Pancreas (tissue), 10 donors: ENCODE data around the gene ANKDD1B. TPM values are rescaled to one million over a fixed set of nuclear protein-coding genes. Genes with fewer than 3 reads are reported as not detected.

Experiments used
- ATAC-seq, 4 donors: fragments of 200-7000 bp; cut with Tn5 transposase; one replicate each; pipeline versions ENCODE4 v1.8.0 to v1.9.1; 2020; ENCODE audit warnings: mild to moderate bottlenecking in 4 of 4, moderate library complexity in 4 of 4
- DNase-seq, 6 donors: peaks; one replicate each; pipeline ENCODE4 v3.0.0-alpha.2; 2020
- FAIRE-seq: peaks from 2 replicates; lab custom pipeline; 2012; peaks lifted over from hg19 to GRCh38; lab: Jason Lieb, UNC
- H3K27ac ChIP-seq, 4 donors: fragments of 200-600 bp; sonication (generic); 1 replicate in 3 of 4; 2 replicates in 1 of 4; pipeline versions ENCODE4 v1.5.0 to v1.8.0; 2020
- H3K27me3 ChIP-seq, 4 donors: fragments of 200-600 bp; one replicate each; pipeline ENCODE4 v1.8.0; 2021
- H3K36me3 ChIP-seq, 3 donors: fragments of 200-600 bp; sonication (generic) in 1 of 3; one replicate each; pipeline versions ENCODE4 v1.5.0 to v1.8.0; 2020 to 2021
- H3K4me1 ChIP-seq, 3 donors: fragments of 200-600 bp; one replicate each; pipeline ENCODE4 v1.8.0; 2021
- H3K4me3 ChIP-seq, 4 donors: fragments of 200-600 bp; sonication (generic) in 2 of 4; one replicate each; pipeline versions ENCODE4 v1.5.0 to v1.8.0; 2020 to 2021
- H3K9me3 ChIP-seq, 4 donors: fragments of 200-600 bp; one replicate each; pipeline ENCODE4 v1.8.0; 2021
- WGBS, 2 donors: extraction: QIAGEN DNeasy Blood & Tissue Kit; methylation state at CpG; one replicate each; pipeline ENCODE4 v1.1.7; 2013; 5-methylcytosine and 5-hydroxymethylcytosine counted together
- intact Hi-C, 3 donors: fragments of 100-400 bp; cut with DNase I; formaldehyde crosslinking; loops; one replicate each; pipeline versions ENCODE4 v1.11.1 to v1.14.2; 2022
- polyA plus RNA-seq, 2 donors: library from polyadenylated mRNA; stranded (reverse); fragments of 200-250 nt; gene quantifications; one replicate each; pipeline ENCODE4 v1.2.3, GENCODE V29; 2013
- total RNA-seq, 6 donors: library from RNA; stranded (reverse); fragmentation: NEBNext Ultra II Directional in 4 of 6; extraction: Animal tissue kit (Norgen Biotek cat#: 25700) in 4 of 6; gene quantifications; one replicate each; pipeline versions ENCODE4 v1.2.1 to v1.2.4, GENCODE V29; 2021 to 2023
- TF ChIP-seq, protein P1 (sequence below), 4 donors: fragments of 200-600 bp; sonication (generic) in 3 of 4; IDR thresholded peaks; one replicate each; pipeline versions ENCODE4 v1.5.0 to v1.8.0; 2021; ENCODE audit warnings: antibody characterized with exemption in 4 of 4
- donor health status: healthy with polysubstance abuse.
- donor health status: DM: no; HTN: no; CAD: no; lungs with moderate emphysema.
- donor health status: DM: no; HTN: no; CAD: no.
- donor health status: control.
- donor health status: control.
- donor health status: Bipolar disorder and iron deficiency.
- donor health status: DM: yes; HTN: yes; CAD: no.
- donor health status: DM: no; HTN: no; CAD: no.
- donor health status: DM: no; HTN: no; CAD: no.
- donor health status: DM: yes; HTN: yes; CAD: no.

Gene ANKDD1B
- total and polyA plus RNA-seq, 8 donors: 0.38 to 1.3 (median 0.60) TPM

DNA sequence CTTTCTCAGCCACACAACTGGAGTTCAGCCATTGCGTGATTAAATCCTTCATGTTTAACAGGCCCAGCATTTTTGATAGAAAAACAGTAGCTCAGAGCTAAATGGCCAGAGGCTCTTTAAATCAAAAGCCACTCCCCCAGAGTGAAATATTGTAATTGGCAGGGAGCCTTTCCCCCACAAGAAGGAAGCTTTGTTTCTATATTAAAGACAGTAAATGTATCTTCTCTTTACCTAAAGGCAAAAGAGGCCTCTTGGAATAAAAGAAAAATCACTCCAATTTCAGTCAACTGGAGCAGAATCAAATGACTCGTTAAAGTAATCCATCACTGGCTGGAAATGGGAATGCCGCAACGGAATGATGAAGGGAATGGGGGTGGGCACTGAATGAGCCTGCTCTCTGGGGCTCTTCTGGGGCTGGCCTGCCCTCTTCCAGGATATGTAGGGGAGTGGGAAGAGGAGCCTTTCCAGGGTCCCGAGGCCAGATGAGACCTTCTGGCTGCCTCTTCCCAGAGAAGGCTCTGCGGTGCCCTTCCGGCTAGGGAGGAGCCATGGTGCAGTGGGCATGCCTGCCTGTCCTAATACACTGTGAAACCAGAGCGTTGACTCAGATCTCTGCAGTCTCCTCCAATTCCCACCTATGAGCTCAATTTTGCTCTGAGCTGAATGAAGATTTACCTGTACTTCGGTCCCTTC, 45.2 kb downstream of the ANKDD1B start:
- Histone ChIP-seq H3K4me3 (peak overlapping the region; percentile 33 to 47 (median 41)), H3K36me3 (no peaks in the 10 kb centered on the region), H3K4me1 (no peaks in the 10 kb centered on the region), H3K9me3 (no peaks in the 10 kb centered on the region), H3K27me3 (no peaks in the 10 kb centered on the region), H3K27ac (peak overlapping the region in 3 of 4 donors; percentile 38 to 79 (median 57))
- DNase-seq (peak in 5 of 6 donors; percentile 16 to 69 (median 46)), FAIRE-seq (no peak), ATAC-seq (peak; percentile 93 to 98 (median 95))
- intact Hi-C loops: no loop called here
- WGBS, 2 donors: 15 to 17% methylated on average over 9 of the region's 9 CpGs
- TF ChIP-seq, protein P1, sequence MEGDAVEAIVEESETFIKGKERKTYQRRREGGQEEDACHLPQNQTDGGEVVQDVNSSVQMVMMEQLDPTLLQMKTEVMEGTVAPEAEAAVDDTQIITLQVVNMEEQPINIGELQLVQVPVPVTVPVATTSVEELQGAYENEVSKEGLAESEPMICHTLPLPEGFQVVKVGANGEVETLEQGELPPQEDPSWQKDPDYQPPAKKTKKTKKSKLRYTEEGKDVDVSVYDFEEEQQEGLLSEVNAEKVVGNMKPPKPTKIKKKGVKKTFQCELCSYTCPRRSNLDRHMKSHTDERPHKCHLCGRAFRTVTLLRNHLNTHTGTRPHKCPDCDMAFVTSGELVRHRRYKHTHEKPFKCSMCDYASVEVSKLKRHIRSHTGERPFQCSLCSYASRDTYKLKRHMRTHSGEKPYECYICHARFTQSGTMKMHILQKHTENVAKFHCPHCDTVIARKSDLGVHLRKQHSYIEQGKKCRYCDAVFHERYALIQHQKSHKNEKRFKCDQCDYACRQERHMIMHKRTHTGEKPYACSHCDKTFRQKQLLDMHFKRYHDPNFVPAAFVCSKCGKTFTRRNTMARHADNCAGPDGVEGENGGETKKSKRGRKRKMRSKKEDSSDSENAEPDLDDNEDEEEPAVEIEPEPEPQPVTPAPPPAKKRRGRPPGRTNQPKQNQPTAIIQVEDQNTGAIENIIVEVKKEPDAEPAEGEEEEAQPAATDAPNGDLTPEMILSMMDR (IDR thresholded peaks at IDR 0.05): no peak

DNA sequence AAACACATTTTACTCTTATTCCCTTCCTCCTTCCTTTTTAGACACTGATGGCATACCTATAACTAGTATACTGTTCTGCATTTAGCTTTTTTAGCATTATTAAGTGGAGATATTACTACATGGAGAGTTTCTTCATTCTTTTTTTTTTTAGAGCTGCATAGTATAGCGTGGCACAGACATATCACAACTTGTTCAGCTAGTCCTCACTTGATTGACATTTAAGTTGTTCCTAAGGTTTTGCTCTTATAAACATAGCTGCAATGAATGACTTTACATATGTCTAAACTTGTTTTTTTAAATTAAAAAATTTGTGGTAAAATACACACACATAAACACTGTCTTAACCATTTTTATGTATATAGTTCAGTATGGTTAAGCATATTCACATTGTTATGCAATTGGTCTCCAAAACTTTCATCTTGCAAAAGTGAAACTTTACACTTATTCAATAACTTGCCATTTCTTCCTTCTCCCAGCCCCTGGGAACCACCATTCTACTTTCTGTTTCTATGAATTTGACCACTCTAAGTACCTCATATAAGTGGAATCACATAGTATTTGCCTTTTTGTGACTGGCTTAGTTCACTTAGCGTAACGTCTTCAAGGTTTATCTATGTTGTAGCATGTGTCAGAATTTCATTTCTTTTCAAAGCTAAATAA, 48.7 kb downstream of the ANKDD1B start:
- intact Hi-C loops: no loop called here
- FAIRE-seq: no peak
- Histone ChIP-seq H3K4me3 (no peak overlapping the region), H3K4me1 (no peaks in the 10 kb centered on the region), H3K9me3 (no peaks in the 10 kb centered on the region), H3K27ac (no peak overlapping the region), H3K36me3 (no peaks in the 10 kb centered on the region), H3K27me3 (no peaks in the 10 kb centered on the region)
- TF ChIP-seq, protein P1 (IDR thresholded peaks at IDR 0.05): no peak
- ATAC-seq: no peak
- WGBS, 2 donors: 88 to 89% methylated on average over 3 of the region's 3 CpGs
- no peak for DNase-seq

DNA sequence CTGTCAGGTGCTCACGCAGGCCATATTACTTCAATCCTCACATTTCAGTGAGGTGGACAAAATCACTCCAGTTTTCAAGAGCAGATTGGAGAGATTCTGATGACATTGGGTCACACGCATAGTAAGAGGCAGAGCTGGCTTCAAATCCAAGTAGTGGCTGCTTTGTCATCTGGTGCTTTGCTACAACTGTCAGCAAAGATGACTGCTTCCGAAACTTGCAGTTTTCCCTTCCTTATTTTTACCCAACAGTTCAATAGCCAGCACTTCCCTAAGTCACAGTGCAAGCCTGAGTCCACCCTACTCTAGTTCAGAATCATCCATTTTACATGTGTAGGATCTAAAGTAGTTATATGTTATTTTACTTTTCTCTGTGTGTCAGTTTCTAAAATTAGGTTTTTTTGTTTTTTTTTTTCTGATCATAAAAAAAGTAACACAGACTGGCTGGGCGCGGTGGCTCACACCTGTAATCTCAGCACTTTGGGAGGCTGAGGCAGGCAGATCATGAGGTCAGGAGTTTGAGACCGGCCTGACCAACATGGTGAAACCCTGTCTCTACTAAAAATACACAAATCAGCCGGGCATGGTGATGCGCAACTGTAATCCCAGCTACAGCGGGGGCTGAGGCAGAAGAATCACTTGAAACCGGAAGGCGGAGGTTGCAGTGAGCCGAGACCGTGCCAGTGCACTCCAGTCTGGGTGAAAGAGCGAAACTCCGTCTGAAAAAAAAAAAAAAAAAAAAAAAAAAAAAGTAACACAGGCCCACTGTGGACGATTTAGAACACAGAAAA, 49.6 kb downstream of the ANKDD1B start:
- DNase-seq: no peak
- intact Hi-C loops: no loop called here
- H3K9me3 ChIP-seq: no peaks in the 10 kb centered on the region
- no peaks in the 10 kb centered on the region for H3K36me3 ChIP-seq
- no peaks in the 10 kb centered on the region for H3K27me3 ChIP-seq
- WGBS, 2 donors: 82 to 83% methylated on average over 16 of the region's 16 CpGs
- H3K4me1 ChIP-seq: no peaks in the 10 kb centered on the region
- no peak for FAIRE-seq
- TF ChIP-seq, protein P1 (IDR thresholded peaks at IDR 0.05): no peak
- ATAC-seq: peak in 1 of 4 donors; percentile 19
- H3K27ac ChIP-seq: no peak overlapping the region
- no peak overlapping the region for H3K4me3 ChIP-seq

DNA sequence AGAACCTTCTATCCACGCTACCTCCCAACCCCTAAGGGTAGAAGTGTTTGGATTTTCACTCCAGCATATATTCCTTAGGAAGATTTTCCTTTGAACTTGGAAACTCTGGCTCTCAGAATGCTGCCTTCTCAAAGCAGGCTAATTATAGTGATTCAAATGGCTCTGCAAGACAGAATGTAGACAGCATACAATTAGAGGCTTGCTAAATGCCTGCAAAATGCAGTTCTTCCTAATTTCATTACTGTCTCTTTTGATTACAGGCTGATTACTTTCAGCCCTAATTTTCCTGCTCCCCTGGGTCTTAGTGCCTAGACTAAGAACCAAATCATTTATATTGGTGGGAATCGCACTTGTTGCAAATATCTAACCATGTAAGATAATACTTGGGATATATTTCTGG, 50.8 kb downstream of the ANKDD1B start:
- WGBS, 2 donors: 89 to 93% methylated on average over 2 of the region's 2 CpGs

More for the DNA sequence above, 50.8 kb downstream of the ANKDD1B start:
- Histone ChIP-seq H3K27me3 (no peaks in the 10 kb centered on the region), H3K4me1 (no peaks in the 10 kb centered on the region), H3K4me3 (no peak overlapping the region), H3K27ac (no peak overlapping the region), H3K36me3 (no peaks in the 10 kb centered on the region), H3K9me3 (no peaks in the 10 kb centered on the region)
- ATAC-seq (no peak), DNase-seq (no peak), FAIRE-seq (no peak)
- intact Hi-C loops: no loop called here
- TF ChIP-seq, protein P1 (IDR thresholded peaks at IDR 0.05): no peak
